Activated T-cell treated with anti-CD3 and anti-CD28 coated beads, Interleukin-2, amount 50 U/mL, for 4 hours (primary cell): ENCODE measurements around the gene FIBCD1. TPM values are rescaled to one million over a fixed set of nuclear protein-coding genes. Genes with fewer than 3 reads are reported as not detected.

Experiments used
- ATAC-seq, 2 donors: fragments of 200-7000 bp; cut with Tn5 transposase; one replicate each; pipeline ENCODE4 v1.10.0; 2021
- DNase-seq: peaks from one replicate; pipeline ENCODE4 v3.0.0-alpha.2; 2020
- H3K27me3 Mint-ChIP-seq: one replicate; pipeline ENCODE4 v1.8.0; 2021; ENCODE audit warnings: low read depth, mixed read lengths
- H3K36me3 Mint-ChIP-seq: one replicate; pipeline ENCODE4 v1.8.0; 2022; ENCODE audit warnings: mixed read lengths; ENCODE audit not compliant: insufficient read depth
- H3K4me1 Mint-ChIP-seq: one replicate; pipeline ENCODE4 v1.8.0; 2021; ENCODE audit warnings: low read depth, mixed read lengths
- H3K4me3 Mint-ChIP-seq: one replicate; pipeline ENCODE4 v1.8.0; 2021; ENCODE audit warnings: mild to moderate bottlenecking, moderate library complexity, mixed read lengths
- H3K9me3 Mint-ChIP-seq: one replicate; pipeline ENCODE4 v1.8.0; 2021; ENCODE audit warnings: mixed read lengths
- total RNA-seq, 3 donors: library from RNA; stranded (reverse); gene quantifications; one replicate each; pipeline ENCODE4 v1.2.1, GENCODE V29; 2021

The FIBCD1 gene
- total RNA-seq, 3 donors from 2014 or later: not detected

- no peaks in the 10 kb centered on the region for H3K9me3 Mint-ChIP-seq
- H3K4me1 Mint-ChIP-seq: no peaks in the 10 kb centered on the region
- ATAC-seq: no peak
- H3K4me3 Mint-ChIP-seq: no peak overlapping the region
- DNase-seq: no peak
- peaks cover 38% of the 10 kb centered on the region for H3K27me3 Mint-ChIP-seq
- H3K36me3 Mint-ChIP-seq: no peaks in the 10 kb centered on the region
These were observed 8.2 kb downstream of the FIBCD1 start for GRCh38 chr9:130930804-130931349.

GRCh38 chr9:130930132-130930803 is 8.8 kb downstream of the FIBCD1 start:
- no peak for ATAC-seq
- Mint-ChIP-seq H3K4me3 (no peak overlapping the region), H3K36me3 (no peaks in the 10 kb centered on the region), H3K9me3 (no peaks in the 10 kb centered on the region), H3K4me1 (no peaks in the 10 kb centered on the region), H3K27me3 (peaks cover 33% of the 10 kb centered on the region)
- no peak for DNase-seq

GRCh38 chr9:130929571-130930038 is 9.4 kb downstream of the FIBCD1 start:
- H3K36me3 Mint-ChIP-seq: no peaks in the 10 kb centered on the region
- ATAC-seq: no peak
- DNase-seq: no peak
- H3K4me1 Mint-ChIP-seq: no peaks in the 10 kb centered on the region
- peaks cover 27% of the 10 kb centered on the region for H3K27me3 Mint-ChIP-seq
- no peaks in the 10 kb centered on the region for H3K9me3 Mint-ChIP-seq
- H3K4me3 Mint-ChIP-seq: no peak overlapping the region

GRCh38 chr9:130927995-130928900 is 10.8 kb downstream of the FIBCD1 start:
- no peak overlapping the region for H3K4me3 Mint-ChIP-seq
- H3K27me3 Mint-ChIP-seq: peaks cover 22% of the 10 kb centered on the region
- no peaks in the 10 kb centered on the region for H3K36me3 Mint-ChIP-seq
- DNase-seq (no peak), ATAC-seq (no peak)
- H3K9me3 Mint-ChIP-seq: no peaks in the 10 kb centered on the region
- H3K4me1 Mint-ChIP-seq: no peaks in the 10 kb centered on the region

GRCh38 chr9:130927338-130927737 is 11.7 kb downstream of the FIBCD1 start:
- no peaks in the 10 kb centered on the region for H3K4me1 Mint-ChIP-seq
- no peak for ATAC-seq
- DNase-seq: no peak
- H3K36me3 Mint-ChIP-seq: no peaks in the 10 kb centered on the region
- no peaks in the 10 kb centered on the region for H3K9me3 Mint-ChIP-seq
- H3K4me3 Mint-ChIP-seq: no peak overlapping the region
- peaks cover 18% of the 10 kb centered on the region for H3K27me3 Mint-ChIP-seq

- DNase-seq (no peak), ATAC-seq (no peak)
- no peaks in the 10 kb centered on the region for H3K36me3 Mint-ChIP-seq
- peaks cover 14% of the 10 kb centered on the region for H3K27me3 Mint-ChIP-seq
- no peaks in the 10 kb centered on the region for H3K9me3 Mint-ChIP-seq
- no peak overlapping the region for H3K4me3 Mint-ChIP-seq
- no peaks in the 10 kb centered on the region for H3K4me1 Mint-ChIP-seq
These were observed 13.9 kb downstream of the FIBCD1 start for GRCh38 chr9:130925050-130925678.

GRCh38 chr9:130924448-130924788 is 14.6 kb downstream of the FIBCD1 start:
- DNase-seq: no peak
- no peak for ATAC-seq
- no peaks in the 10 kb centered on the region for H3K9me3 Mint-ChIP-seq
- H3K27me3 Mint-ChIP-seq: peaks cover 14% of the 10 kb centered on the region
- H3K4me1 Mint-ChIP-seq: no peaks in the 10 kb centered on the region
- H3K36me3 Mint-ChIP-seq: no peaks in the 10 kb centered on the region
- no peak overlapping the region for H3K4me3 Mint-ChIP-seq

GRCh38 chr9:130923611-130924447 is 15.2 kb downstream of the FIBCD1 start:
- no peak overlapping the region for H3K4me3 Mint-ChIP-seq
- no peaks in the 10 kb centered on the region for H3K36me3 Mint-ChIP-seq
- ATAC-seq (no peak), DNase-seq (no peak)
- no peaks in the 10 kb centered on the region for H3K4me1 Mint-ChIP-seq
- peaks cover 15% of the 10 kb centered on the region for H3K27me3 Mint-ChIP-seq
- no peaks in the 10 kb centered on the region for H3K9me3 Mint-ChIP-seq

GRCh38 chr9:130922893-130923610 is 16.0 kb downstream of the FIBCD1 start:
- no peaks in the 10 kb centered on the region for H3K36me3 Mint-ChIP-seq
- H3K27me3 Mint-ChIP-seq: peaks cover 14% of the 10 kb centered on the region
- DNase-seq: no peak
- no peaks in the 10 kb centered on the region for H3K9me3 Mint-ChIP-seq
- H3K4me1 Mint-ChIP-seq: no peaks in the 10 kb centered on the region
- no peak for ATAC-seq
- H3K4me3 Mint-ChIP-seq: no peak overlapping the region

GRCh38 chr9:130921989-130922892 is 16.8 kb downstream of the FIBCD1 start:
- H3K4me3 Mint-ChIP-seq: no peak overlapping the region
- ATAC-seq (no peak), DNase-seq (no peak)
- H3K9me3 Mint-ChIP-seq: no peaks in the 10 kb centered on the region
- H3K27me3 Mint-ChIP-seq: peaks cover 12% of the 10 kb centered on the region
- no peaks in the 10 kb centered on the region for H3K36me3 Mint-ChIP-seq
- H3K4me1 Mint-ChIP-seq: no peaks in the 10 kb centered on the region

- H3K9me3 Mint-ChIP-seq: no peaks in the 10 kb centered on the region
- DNase-seq (no peak), ATAC-seq (no peak)
- no peaks in the 10 kb centered on the region for H3K36me3 Mint-ChIP-seq
- no peak overlapping the region for H3K4me3 Mint-ChIP-seq
- H3K27me3 Mint-ChIP-seq: peaks cover 12% of the 10 kb centered on the region
- no peaks in the 10 kb centered on the region for H3K4me1 Mint-ChIP-seq
These were observed 17.6 kb downstream of the FIBCD1 start for GRCh38 chr9:130921300-130921988.

GRCh38 chr9:130920762-130921299 is 18.2 kb downstream of the FIBCD1 start:
- Mint-ChIP-seq H3K36me3 (no peaks in the 10 kb centered on the region), H3K9me3 (no peaks in the 10 kb centered on the region), H3K4me3 (no peak overlapping the region), H3K4me1 (no peaks in the 10 kb centered on the region), H3K27me3 (peaks cover 12% of the 10 kb centered on the region)
- ATAC-seq (no peak), DNase-seq (no peak)
